HG02610 (cell line): ENCODE results near the gene CAPG.
"Not testable (repeated sequence)": the region's sequence is repeated elsewhere in the genome, so short reads cannot be mapped to it uniquely, and the experiment has no call there.

Experiments used
- ATAC-seq: cut with Tn5 transposase; IDR thresholded peaks from one replicate; pipeline ENCODE4 v1.9.1; 2021; ENCODE audit warnings: mild to moderate bottlenecking, moderate library complexity; ENCODE audit not compliant: unreplicated experiment

CAPG gene

DNA sequence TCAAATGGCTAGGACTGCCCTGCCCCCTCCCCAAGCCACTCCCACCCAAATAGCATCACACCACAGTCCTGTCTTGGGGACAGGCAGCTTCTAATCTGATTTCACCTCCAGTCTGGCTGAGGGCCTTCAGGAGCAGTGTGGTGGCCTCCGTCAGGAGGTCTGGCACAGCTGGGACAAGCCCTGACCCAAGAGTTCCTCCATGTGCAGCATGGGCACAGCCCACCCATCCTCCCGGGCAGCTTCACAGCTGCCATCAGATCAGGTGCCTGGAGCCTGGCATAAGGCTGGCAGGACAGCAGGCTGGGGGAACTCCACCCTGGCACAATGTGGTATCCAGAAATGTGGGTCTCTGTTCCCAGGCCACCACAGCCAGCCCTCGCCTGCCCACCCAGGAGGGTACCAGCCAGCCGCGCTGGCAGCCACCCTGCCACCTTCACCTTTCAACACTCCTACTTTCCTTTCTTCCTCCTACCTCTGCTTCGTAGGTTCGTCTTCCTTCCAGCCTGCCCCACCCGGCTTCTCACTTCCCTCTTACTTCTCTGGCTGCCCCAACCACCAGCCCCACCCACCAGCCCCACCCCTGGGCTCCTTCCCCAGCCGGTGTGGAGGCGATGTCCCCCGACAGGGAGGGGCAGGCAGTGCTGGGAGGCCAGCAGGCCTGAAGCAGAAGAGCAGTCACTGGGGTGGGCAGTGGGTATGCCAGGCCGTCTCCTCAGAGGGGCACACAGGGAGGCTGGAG lies at the start of gene CAPG:
Gene CAPG, minus strand, starts transcription at position 522 of the 739 bp plus-strand sequence. CDS start 8,221 bp downstream, outside the sequence.
- ATAC-seq = peak; percentile 36

GRCh38 chr2:85459771-85460170 lies 49.6 kb upstream of the CAPG start:
- ATAC-seq = no peak

DNA sequence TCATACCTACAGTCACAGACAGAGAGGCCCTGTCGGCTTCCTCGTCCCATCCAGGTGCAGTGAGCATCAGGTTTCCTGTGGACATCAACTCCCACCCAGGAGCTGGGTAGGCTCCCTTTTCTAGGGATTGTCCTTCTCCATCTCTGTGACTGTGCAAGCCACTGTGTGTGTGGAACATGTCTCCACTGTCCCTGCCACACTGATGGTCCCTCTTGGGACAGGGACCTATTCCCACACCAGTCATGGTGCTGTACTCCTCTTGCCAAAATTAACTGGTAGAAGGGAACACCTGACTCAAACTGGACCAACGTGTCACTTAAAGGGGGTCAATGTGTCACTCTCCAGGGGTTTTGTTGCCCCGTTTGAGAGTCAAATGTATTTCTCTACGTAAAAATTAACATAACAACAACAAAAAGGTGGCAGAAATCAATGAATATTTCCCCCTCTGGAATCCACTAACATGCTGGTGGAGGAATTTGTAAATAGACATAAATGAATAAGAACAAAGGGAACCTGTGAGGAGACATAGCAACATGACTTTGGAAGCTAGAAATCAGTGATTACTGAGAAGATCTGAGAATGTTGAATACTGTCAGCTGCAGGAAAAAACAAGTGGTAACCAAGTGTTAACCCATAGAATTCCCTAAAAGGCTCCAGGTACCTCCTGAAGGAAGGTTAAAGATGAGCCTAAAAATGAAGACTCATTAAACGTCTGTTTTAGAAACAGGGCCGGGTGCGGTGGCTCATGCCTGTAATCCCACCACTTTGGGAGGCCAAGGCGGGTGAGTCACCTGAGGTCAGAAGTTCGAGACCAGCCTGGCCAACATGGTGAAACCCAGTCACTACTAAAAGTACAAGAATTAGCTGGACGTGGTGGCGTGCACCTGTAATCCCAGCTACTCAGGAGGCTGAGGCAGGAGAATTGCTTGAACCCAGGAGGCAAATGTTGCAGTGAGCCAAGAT lies 48.7 kb upstream of the CAPG start:
- no peak for ATAC-seq

DNA sequence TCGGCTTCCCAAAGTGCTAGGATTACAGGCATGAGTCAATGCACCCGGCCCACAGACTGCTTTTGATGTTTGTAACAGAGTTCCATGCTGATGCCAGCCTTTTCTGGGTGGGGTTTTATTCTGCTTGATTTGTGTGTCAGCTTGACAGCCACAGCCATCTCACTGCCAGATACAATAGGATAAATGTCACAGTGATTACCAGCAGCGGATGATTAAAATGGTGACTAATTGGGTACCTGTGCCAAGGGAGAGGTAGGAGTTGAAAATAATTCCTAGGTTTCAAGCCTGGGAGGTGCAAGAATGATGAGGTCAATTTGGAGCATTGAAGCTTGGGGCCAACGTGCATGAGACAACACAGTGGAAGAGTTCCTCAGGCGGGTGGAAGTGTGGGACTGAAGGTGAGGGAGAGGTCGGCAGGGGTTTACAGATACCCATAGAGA lies 47.7 kb upstream of the CAPG start:
- no peak for ATAC-seq

GRCh38 chr2:85457043-85457442 lies 46.9 kb upstream of the CAPG start:
- ATAC-seq = no peak

- ATAC-seq = no peak
Measured at GRCh38 chr2:85455552-85456090, 45.5 kb upstream of the CAPG start.

GRCh38 chr2:85453571-85453970 lies 43.4 kb upstream of the CAPG start:
- ATAC-seq = no peak

GRCh38 chr2:85452237-85452636 lies 42.1 kb upstream of the CAPG start:
- ATAC-seq = no peak

GRCh38 chr2:85449214-85449588 lies 39.0 kb upstream of the CAPG start:
- no peak for ATAC-seq

DNA sequence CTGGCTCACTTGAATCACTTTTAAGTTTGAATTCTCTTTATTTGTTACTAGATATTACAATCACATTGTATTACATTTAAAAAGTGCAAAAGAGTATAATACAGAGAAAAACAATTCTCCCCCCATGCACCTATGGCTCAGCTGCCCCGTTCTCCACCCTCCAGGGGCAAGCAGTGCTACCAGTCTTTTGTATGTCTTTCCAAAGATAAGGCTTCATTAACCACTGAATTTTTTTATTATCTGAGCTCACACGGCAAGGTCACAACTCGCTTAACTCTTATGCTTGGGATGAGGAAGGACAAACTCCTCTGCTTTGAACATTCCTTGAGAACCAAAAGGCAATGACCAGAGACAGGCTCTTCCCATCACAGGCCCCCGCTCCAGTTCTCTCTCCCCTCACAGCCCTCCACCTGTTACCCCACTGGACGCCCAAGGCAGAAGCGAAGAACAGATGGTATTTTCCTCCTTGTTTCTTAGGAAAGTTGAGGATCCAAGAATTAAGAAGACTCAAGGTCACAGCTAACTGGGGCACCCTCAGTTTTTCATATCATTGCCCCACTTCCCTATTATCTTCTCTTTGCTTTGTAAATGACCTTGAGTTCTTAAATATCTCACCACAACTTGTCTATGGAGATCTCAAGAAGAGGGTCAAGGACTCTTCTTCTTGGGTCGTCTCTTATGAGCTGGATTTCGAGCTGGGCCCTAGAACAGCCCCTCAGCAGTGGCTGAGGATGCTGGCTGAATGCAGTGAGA lies 38.5 kb upstream of the CAPG start:
- ATAC-seq = no peak

DNA sequence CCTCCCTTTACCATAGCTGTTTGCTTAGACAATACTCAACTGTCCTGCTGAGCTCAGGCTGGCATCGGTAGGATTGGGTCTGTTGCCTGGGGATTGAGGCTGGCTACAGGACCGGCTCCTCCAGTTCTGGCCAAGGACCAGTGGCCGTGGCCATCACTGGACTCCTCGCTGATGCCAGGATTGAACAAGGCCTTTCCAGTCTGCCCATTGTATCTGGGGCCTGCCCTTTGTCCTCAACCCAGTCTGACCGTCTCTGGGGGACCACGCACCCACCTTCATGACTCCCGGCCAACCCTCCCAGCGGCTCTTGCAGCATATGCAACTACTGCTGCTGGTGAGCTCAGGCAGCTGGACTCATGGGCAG lies 37.0 kb upstream of the CAPG start:
- ATAC-seq = no peak

DNA sequence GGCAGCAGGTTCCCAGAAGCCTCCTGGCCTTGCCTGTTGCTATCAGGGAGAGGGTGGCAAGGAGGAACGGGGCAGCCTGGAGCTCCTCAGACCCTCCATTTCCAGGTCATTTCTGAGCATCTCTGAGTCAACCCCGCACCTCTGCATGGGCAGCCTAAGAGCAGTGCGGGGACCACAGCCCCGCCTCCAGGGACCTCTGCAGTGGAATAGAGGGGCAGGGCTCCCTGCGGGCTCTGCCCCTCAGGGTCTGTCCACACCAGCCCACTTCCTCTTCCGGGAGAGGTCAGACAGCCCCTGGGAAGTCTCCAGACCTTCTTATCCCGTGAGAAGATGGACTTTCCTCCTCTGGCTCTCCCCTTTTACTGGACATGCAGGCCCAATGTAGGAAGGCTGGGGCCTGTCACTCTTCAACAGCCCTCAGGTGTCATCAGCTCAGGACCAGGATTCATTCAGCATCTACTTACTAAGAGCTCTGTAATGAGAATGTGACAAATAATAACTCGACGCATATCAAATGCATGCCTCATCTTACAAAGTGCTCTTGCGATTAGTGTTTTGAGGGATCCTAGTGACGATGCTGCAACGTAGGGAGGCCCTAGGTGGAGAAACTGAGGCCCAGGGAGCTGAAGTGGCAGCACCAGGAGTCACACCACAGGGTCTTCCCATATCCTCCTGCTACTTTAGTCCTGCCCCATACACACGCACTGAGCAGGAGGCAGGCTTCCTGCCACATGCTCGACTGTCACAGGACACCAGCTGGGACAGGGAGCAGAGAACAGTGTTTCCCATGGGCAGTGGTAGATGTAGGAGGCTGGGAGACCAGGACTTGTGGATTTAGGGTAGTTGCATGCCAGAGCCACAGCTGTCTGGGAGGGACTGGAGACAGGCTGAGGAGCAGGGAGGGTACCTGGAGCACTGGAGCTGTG lies 36.4 kb upstream of the CAPG start:
- no peak for ATAC-seq

- no peak for ATAC-seq
Measured at GRCh38 chr2:85445316-85446295, 35.4 kb upstream of the CAPG start.

GRCh38 chr2:85444629-85445172 lies 34.5 kb upstream of the CAPG start:
- no peak for ATAC-seq

DNA sequence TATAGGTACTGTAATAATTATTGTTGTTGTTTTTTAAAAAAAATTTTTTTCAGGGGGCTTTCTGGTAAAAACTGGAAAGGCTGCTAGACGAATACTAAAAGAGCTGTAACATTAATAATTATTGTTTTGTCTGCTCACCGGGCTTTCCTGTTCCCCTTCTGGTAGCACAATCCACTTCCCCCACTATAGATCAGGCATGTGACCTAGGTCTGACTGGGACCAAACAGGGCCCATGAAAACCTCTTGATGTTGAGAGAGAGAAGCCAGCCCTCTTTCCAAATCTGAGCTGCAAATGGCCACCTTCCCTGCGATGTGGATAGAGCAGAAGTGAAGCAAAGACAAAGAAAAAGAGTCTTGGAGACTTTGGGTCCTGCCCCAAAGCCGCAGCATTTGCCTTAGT lies 31.7 kb upstream of the CAPG start:
- ATAC-seq = no peak

- ATAC-seq = no peak
Measured at GRCh38 chr2:85440729-85441128, 30.6 kb upstream of the CAPG start.

DNA sequence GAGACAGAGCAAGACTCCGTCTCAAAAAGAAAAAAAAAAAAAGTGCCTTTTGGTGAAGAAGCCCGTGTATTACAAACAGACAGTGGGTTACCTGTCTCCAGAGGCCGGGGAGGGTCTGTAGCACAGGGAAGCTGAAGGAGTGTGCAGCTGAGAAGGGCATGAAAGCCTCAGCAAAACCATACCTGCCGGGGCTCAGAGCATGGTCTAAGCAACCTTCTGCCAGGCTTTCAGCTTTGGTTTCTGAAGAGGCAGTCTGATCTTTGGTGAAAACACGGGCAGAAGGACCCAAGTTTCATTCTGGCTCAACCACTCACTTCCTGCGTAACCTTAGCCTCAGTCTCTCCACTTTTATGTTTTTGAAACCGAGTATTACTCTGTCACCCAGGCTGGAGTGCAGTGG lies 29.8 kb upstream of the CAPG start:
- ATAC-seq = no peak

DNA sequence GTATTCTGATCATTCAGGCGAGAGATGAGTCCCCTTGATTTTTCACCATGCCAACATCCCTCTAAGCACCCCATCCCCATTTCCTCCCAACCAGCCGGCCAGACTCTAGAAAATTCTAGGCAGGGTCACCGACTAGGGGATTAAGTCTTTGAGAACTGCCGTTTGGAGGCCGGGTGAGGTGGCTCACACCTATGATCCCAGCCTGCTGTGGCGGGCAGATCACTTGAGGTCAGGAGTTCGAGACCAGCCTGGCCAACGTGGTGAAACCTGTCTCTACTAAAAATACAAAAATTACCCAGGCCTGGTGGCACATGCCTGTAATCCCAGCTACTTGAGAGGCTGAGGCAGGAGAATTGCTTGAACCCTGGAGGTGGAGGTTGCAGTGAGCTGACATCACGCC lies 29.4 kb upstream of the CAPG start:
- not testable (repeated sequence) for ATAC-seq
